Fibroblast of lung (primary cell): Measurements from ENCODE around the gene FTO.

Source experiments
- EZH2 ChIP-seq: IDR thresholded peaks from 2 replicates; pipeline ENCODE4 v1.5.1; 2012; ENCODE audit warnings: low read length, control low read depth, mild to moderate bottlenecking; ENCODE audit errors: missing control alignments
- TF ChIP-seq, protein P1 (sequence below), 2 donors: IDR thresholded peaks in 1 of 2; conservative IDR thresholded peaks in 1 of 2; 1 replicate in 1 of 2; 2 replicates in 1 of 2; pipeline ENCODE4 v1.5.1; 2011 to 2012; ENCODE audit warnings: low read length in 2 of 2, control low read depth in 1 of 2, inconsistent platforms in 1 of 2, low read depth in 1 of 2, mild to moderate bottlenecking in 1 of 2

DNA sequence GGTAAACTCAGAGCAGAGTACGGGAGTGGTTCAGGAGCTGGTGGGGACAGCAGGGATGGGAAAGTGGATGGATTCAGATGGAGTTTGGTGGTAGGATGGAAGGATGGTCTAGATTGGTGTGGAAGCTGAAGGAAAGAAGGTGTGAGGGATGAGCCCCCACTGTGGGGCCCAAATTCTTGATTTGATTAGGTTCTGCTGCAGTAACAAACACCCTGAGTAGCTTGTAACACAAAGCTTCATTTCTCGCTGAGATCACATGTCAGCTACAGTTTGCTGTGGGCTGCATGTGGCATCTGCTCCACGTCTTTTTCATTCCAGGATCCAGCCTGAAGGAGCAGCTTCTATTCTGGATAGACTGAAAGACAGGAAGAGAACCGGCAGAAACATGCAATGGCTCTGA is 438.8 kb downstream of the FTO start:
- TF ChIP-seq, protein P1, sequence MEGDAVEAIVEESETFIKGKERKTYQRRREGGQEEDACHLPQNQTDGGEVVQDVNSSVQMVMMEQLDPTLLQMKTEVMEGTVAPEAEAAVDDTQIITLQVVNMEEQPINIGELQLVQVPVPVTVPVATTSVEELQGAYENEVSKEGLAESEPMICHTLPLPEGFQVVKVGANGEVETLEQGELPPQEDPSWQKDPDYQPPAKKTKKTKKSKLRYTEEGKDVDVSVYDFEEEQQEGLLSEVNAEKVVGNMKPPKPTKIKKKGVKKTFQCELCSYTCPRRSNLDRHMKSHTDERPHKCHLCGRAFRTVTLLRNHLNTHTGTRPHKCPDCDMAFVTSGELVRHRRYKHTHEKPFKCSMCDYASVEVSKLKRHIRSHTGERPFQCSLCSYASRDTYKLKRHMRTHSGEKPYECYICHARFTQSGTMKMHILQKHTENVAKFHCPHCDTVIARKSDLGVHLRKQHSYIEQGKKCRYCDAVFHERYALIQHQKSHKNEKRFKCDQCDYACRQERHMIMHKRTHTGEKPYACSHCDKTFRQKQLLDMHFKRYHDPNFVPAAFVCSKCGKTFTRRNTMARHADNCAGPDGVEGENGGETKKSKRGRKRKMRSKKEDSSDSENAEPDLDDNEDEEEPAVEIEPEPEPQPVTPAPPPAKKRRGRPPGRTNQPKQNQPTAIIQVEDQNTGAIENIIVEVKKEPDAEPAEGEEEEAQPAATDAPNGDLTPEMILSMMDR (conservative IDR thresholded peaks at IDR 0.05 in 1 of 2, IDR thresholded peaks at IDR 0.05 in 1 of 2; ENCODE audit: low read depth in 1 of 2, low read length in 2 of 2), result no peak
- TF ChIP-seq EZH2, result no peak
